Peyer's patch (tissue), 4 donors: ENCODE results near the gene GNAO1. TPM values are rescaled to one million over a fixed set of nuclear protein-coding genes. Genes with fewer than 3 reads are reported as not detected.

Experiments used
- DNase-seq, 3 donors: peaks; one replicate each; pipeline ENCODE4 v3.0.0-alpha.2; 2017 to 2019
- H3K27ac ChIP-seq, 4 donors: fragments of 200-600 bp; sonication (generic); one replicate each; pipeline ENCODE4 v1.5.1; 2016 to 2019
- H3K27me3 ChIP-seq, 2 donors: fragments of 200-600 bp; sonication (generic); one replicate each; pipeline ENCODE4 v1.5.1; 2019
- H3K36me3 ChIP-seq, 3 donors: fragments of 200-600 bp; sonication (generic); one replicate each; pipeline ENCODE4 v1.5.1; 2016 to 2019
- H3K4me1 ChIP-seq, 4 donors: fragments of 200-600 bp; sonication (generic); one replicate each; pipeline ENCODE4 v1.5.1; 2016 to 2019
- H3K4me3 ChIP-seq, 4 donors: fragments of 200-600 bp; sonication (generic); 1 replicate in 3 of 4; 2 replicates in 1 of 4; pipeline ENCODE4 v1.5.1; 2016 to 2019; ENCODE audit warnings: mild to moderate bottlenecking in 1 of 4
- H3K9me3 ChIP-seq, 4 donors: fragments of 200-600 bp; sonication (generic); one replicate each; pipeline ENCODE4 v1.5.1; 2016 to 2019; ENCODE audit warnings: mild to moderate bottlenecking in 1 of 4
- CTCF ChIP-seq, 6 experiments: fragments of 450-650 bp in 4 of 6; fragments of 200-600 bp in 2 of 6; sonication (generic) in 1 of 6; IDR thresholded peaks; one replicate each; pipeline ENCODE4 v1.5.1; 2017 to 2019; ENCODE audit warnings: antibody characterized with exemption in 6 of 6, mild to moderate bottlenecking in 3 of 6, moderate library complexity in 1 of 6
- POLR2A ChIP-seq, 2 donors: fragments of 450-650 bp; IDR thresholded peaks; one replicate each; pipeline ENCODE4 v1.5.1; 2017; ENCODE audit warnings: antibody characterized with exemption in 2 of 2, mild to moderate bottlenecking in 2 of 2, moderate library complexity in 2 of 2
- total RNA-seq, 4 donors: library from RNA; depleted of rRNA; stranded (reverse); fragments of >200 nt; gene quantifications; one replicate each; pipeline ENCODE4 v1.1.0, GENCODE V29; 2016

Gene GNAO1
- total RNA-seq, 4 donors from 2014 or later = 6.3 to 39.6 (median 7.3) TPM

DNA sequence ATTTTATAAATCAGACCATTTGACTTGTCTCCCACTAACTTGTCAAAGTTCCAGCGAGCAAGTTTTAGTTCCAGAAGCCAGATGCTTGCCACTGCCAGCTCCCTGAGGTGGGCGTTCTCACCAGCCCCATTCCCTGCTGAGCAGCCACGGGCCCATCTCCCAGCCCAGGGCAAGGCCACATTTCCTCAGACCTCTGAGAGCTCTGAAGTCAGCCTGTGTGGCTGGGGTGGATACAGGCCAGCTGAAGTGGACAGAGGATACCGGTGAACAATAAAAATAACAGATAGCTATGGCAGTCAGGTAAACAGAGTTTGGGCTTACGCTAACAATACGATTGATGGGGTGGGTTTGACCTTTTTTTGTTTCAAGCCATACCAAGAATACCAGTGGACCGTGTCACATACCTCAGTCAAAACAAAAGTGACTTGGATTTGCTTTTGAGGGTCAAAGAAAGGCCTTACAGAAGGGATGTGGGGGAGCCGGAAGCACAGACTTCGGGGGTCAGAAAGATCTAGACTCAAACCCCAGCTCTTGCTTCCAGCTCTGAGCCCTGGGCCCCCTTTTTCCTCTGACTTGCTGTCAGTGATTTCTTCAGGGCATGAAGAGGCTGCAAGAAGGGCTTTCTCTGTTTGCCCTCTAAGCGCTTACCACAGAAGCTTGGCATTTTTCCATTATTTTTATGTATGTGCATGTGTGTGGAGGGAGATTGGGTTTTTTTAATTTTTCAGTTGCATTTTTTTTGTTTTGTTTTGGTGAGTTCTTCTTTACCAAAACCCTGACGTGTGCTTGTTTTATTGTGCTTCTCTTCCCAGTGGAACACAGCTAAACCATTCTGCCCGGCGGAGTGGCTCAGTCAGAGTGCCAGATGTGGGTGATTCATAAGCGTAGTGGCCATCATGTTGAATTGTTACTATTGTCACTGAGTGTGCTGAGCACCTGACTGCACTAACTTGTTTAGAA, 109.9 kb downstream of the GNAO1 start:
- no peak for TF ChIP-seq POLR2A (IDR thresholded peaks at IDR 0.05)
- no peak for TF ChIP-seq CTCF (IDR thresholded peaks at IDR 0.05)

DNA sequence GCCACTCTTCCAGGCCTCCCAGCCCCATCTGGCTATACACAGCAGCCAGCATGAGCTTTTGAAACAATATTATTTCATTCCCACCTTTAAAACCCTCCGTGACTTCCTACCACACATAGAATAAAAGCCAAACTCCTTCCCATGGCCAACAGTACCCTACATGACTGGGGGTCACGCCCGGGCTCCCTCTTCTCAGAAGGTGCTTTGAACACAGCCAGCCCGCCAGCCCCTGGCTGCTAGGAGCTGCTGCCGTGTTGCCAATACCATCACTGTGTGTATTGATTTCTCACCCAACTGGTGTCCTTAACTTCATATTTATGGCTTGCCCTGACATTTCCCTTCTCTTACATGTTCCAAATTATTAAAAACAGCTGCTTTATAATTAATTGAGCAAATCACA, 111.2 kb downstream of the GNAO1 start:
- H3K27ac ChIP-seq = no peak overlapping the region

More for the DNA sequence above, 109.9 kb downstream of the GNAO1 start:
- Histone ChIP-seq H3K27ac (no peak overlapping the region), H3K36me3 (no peaks in the 10 kb centered on the region), H3K9me3 (no peaks in the 10 kb centered on the region), H3K27me3 (no peaks in the 10 kb centered on the region), H3K4me3 (no peak overlapping the region), H3K4me1 (peaks cover 0 to 12% (median 0%) of the 10 kb centered on the region in 4 donors)
- no peak for DNase-seq

GRCh38 chr16:56303066-56303715, 111.9 kb downstream of the GNAO1 start:
- Histone ChIP-seq H3K36me3 (no peaks in the 10 kb centered on the region), H3K9me3 (no peaks in the 10 kb centered on the region), H3K27ac (no peak overlapping the region), H3K27me3 (no peaks in the 10 kb centered on the region), H3K4me1 (peaks cover 0 to 8% (median 0%) of the 10 kb centered on the region in 4 donors), H3K4me3 (no peak overlapping the region)
- no peak for DNase-seq
- TF ChIP-seq CTCF (IDR thresholded peaks at IDR 0.05) (no peak), POLR2A (IDR thresholded peaks at IDR 0.05) (no peak)

More for the DNA sequence above, 111.2 kb downstream of the GNAO1 start:
- TF ChIP-seq POLR2A (IDR thresholded peaks at IDR 0.05) (no peak), CTCF (IDR thresholded peaks at IDR 0.05) (no peak)
- Histone ChIP-seq H3K36me3 (no peaks in the 10 kb centered on the region), H3K4me3 (no peak overlapping the region), H3K9me3 (no peaks in the 10 kb centered on the region), H3K27me3 (no peaks in the 10 kb centered on the region), H3K4me1 (peaks cover 0 to 8% (median 0%) of the 10 kb centered on the region in 4 donors)
- DNase-seq = no peak

GRCh38 chr16:56303880-56304279, 112.6 kb downstream of the GNAO1 start:
- no peaks in the 10 kb centered on the region for H3K9me3 ChIP-seq
- H3K27me3 ChIP-seq = no peaks in the 10 kb centered on the region
- TF ChIP-seq CTCF (IDR thresholded peaks at IDR 0.05) (no peak), POLR2A (IDR thresholded peaks at IDR 0.05) (no peak)
- DNase-seq = no peak
- no peaks in the 10 kb centered on the region for H3K36me3 ChIP-seq
- no peak overlapping the region for H3K27ac ChIP-seq
- no peak overlapping the region for H3K4me3 ChIP-seq
- peaks cover 0 to 7% (median 0%) of the 10 kb centered on the region in 4 donors for H3K4me1 ChIP-seq

DNA sequence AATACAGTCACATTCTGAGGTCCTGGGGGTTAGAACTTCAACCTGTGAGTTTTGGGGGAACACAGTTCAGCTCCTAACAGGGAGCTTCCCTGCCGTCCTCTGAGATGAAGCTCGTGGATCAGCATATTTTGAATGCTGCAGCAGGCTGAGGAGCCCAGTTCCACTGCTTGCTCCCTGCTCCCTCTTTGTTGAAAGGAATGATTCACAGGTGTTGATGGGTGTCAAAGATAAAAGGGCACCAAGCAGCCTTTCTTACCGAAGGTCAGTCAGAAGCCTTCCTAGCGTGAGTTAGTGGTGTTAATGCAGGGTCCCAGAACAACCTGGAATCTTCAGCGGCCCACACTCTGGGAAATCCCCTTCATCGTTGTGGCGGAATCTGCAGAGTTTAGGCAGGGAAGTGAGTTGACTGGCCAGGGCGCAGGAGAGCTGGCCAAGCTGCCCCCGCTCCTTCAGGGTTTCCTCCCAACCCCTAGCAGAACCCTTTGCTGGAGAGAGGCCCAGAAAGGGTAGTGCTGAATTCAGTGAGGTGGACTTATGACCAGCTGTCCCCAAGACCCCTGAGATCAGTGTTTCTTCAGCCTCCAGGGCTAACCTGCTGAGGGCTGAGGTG, 114.8 kb downstream of the GNAO1 start:
- TF ChIP-seq POLR2A (IDR thresholded peaks at IDR 0.05) (no peak), CTCF (IDR thresholded peaks at IDR 0.05) (no peak)
- no peak overlapping the region for H3K27ac ChIP-seq
- no peaks in the 10 kb centered on the region for H3K9me3 ChIP-seq

More for the DNA sequence above, 114.8 kb downstream of the GNAO1 start:
- Histone ChIP-seq H3K36me3 (no peaks in the 10 kb centered on the region), H3K4me1 (no peaks in the 10 kb centered on the region), H3K27me3 (no peaks in the 10 kb centered on the region), H3K4me3 (no peak overlapping the region)
- no peak for DNase-seq
